GM21528 (cell line): ENCODE results near the gene PGBD2.
"Not testable (repeated sequence)": the region's sequence is repeated elsewhere in the genome, so short reads cannot be mapped to it uniquely, and the experiment has no call there.

Experiments used
- ATAC-seq: cut with Tn5 transposase; IDR thresholded peaks from one replicate; pipeline ENCODE4 v1.9.1; 2021; ENCODE audit warnings: mild to moderate bottlenecking, moderate library complexity; ENCODE audit not compliant: unreplicated experiment, low FRiP score

The PGBD2 gene

DNA sequence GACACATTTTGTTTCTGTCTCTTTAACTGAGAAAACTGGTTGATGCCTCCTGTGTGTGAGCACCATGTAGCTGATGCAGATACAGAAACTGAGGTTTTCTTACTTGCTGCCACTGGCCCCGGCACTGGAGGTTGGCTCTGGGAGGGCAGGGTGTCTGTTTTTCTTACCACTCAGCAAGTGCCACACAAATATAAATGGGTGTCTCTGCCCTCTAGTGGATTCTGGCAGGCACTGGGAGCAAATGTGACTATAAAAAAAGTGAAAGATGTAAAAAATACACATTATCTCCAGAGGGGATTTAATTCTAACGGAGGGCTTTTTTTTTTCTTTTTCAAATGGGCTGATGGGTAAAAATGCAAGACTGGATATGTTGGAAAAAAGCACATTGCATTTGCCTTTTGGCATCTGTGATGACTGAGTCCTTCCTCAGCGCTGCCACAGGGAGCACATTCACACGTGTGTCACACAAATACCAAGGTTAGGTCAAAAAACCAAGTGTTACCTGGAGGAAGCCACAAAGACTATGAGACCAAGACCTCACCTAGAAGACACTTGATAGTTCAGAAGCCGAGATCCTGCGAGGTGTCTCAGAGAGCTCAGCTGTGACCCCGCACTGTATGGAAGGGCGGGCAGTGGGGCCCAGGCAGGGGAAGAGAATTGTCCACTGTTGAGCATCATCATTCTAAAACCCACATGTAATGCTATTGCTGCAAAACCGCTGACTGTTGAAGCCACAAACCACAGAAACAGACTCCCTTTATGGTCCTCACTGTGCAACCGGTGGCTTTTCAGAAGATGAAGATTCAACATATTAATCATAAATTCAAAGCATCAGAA is 18.9 kb downstream of the PGBD2 start:
- peak; percentile 94 for ATAC-seq

DNA sequence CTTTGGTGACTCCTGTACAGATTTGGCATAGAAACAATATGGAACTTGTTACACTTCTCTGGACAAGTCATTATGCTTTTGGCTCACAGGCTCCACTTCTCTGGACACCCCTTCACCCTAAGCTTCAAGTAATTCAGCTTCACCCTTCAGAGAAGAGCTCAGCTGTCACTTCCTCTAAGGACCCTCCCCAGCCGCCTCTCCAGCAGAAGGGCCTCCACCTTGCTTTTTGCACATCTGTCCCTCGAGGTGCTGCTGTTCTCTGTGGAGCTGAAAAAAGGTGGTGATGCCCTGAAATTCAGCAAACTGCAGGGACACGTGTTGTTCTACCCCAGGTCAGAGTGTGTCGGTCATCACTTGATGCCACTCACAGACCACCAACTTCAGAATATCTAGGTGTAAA is 19.8 kb downstream of the PGBD2 start:
- ATAC-seq, result not testable (repeated sequence)

DNA sequence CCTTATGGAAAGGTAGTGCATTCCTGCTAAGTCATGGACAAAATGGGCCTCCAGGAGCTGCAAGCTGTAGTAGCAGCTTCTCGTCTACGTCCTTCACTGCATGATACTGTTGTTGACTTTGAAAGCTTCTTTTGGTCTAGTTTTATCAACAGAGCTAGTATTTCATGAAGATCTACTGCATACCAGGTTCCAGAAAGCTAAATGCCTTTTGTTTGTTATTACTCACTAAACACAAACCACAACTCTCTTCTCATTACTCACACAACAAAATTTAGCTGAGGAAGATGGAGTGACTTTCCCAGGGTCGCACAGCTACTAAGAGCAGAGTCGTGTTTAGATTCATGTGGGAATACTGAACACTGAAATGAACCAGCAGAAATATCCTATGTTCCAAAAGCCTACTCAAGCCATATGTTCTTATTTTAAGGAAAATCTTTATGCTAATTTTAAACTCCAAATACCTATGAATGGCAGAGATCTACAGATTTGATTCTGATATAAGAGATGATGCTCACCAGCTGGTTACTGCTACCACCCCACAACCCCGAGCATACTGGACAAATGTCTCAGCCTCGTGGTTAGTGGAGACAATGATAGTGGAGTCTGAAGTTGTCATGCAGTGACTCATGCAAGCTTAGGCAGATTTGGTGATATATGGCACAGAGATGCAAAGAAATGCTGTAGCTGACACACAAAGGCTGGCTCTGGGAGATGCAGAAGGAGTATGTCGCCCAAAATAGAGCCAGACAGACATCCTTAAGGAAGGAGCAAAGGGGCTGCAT is 20.6 kb downstream of the PGBD2 start:
- no peak for ATAC-seq

DNA sequence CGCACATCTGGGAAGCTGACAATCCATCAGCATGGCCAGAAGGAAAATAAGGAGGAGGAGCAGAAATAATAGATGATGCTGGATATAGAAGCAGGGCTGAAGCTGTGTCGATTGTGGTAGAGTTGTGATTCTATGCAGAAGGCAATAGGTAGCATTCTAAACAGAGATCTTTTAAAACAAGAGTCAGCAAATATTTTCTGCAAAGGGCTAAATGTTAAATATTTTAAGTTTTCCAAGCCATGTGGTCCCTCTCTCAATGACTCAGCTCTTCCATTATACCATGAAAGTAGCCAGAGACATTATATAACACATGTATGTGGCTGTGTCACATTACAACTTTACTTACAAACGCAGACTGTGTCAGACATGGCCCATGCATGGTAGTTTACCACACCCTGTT is 21.2 kb downstream of the PGBD2 start:
- ATAC-seq, result not testable (repeated sequence)

DNA sequence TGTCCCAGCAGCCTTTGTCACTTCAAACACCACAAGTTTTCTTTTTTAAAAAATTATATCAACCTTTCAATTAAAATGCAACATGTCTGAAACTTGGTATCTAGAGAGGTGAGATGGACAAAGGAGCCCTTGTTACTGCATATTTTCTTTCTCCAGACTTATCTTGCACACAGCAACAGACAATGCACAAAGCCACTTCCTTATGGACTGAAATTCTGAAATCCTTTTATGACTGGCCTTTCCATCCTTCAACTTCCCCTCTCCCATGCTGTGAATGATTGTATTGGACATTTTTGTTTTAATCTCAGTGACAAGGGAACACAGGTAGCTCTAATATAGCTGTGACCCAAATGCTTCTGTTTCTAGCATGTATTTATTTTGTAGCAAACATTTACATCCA is 22.1 kb downstream of the PGBD2 start:
- ATAC-seq, result not testable (repeated sequence)

- not testable (repeated sequence) for ATAC-seq
These were observed 24.0 kb downstream of the PGBD2 start for GRCh38 chr1:248930037-248930436.

DNA sequence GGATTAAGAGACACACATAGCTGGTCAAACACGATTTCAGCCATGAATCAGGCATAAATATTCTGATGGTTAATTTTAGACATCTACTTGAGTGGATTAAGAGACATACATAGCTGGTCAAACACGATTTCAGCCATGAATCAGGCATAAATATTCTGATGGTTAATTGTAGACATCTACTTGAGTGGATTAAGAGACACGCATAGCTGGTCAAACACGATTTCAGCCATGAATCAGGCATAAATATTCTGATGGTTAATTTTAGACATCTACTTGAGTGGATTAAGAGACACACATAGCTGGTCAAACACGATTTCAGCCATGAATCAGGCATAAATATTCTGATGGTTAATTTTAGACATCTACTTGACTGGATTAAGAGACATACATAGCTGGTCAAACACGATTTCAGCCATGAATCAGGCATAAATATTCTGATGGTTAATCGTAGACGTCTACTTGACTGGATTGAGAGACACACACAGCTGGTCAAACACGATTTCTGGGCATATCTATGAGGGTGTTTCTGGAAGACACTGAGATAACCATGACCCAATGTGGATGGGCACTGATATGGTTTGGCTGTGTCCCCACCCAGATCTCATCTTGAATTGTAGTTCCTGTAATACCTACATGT is 32.3 kb downstream of the PGBD2 start:
- ATAC-seq, result not testable (repeated sequence)

DNA sequence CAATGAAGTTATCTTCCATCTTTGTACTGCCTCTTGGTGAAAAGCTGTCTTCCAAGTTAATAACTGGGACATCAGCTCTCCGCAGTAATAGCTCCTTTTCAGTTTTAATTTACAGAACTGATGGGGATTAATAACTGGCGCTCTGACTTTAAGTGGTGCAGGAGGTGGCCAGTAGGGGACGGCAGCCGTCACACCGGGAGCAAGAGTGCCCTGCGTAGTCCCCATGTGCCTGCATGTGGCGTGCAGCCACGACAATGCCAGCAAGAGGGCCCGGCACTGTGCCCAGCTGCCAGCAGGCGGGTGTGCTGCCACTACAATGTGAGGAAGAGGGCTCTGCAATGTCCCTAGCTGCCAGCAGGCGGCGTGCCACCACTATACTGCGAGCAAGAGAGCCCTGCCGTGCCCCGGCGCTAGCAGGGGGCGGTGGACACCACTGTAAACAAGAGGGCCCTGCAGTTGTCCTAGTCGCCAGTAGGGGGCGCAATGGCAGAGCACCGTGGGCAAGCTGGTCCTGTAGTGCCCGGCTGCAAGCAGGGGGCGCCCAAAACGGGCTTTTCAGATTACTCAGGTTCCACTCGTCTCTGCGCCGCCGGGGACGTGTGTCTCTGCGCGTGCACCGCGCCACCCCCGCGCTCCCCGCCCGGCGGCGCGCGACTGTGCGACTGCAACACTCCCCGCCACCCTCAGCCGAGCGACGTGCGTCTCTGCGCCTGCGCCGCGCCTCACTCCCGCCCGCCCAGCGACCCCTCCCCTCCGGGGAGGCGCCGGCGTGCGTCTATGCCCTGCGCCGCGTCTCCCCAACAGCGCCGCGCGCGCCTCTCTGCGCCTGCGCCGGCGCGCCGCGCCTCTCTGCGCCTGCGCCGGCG is 38.3 kb downstream of the PGBD2 start:
- not testable (repeated sequence) for ATAC-seq

- not testable (repeated sequence) for ATAC-seq
These were observed 39.0 kb downstream of the PGBD2 start for GRCh38 chr1:248945000-248945423.

GRCh38 chr1:248945453-248945852 is 39.4 kb downstream of the PGBD2 start:
- ATAC-seq, result not testable (repeated sequence)

DNA sequence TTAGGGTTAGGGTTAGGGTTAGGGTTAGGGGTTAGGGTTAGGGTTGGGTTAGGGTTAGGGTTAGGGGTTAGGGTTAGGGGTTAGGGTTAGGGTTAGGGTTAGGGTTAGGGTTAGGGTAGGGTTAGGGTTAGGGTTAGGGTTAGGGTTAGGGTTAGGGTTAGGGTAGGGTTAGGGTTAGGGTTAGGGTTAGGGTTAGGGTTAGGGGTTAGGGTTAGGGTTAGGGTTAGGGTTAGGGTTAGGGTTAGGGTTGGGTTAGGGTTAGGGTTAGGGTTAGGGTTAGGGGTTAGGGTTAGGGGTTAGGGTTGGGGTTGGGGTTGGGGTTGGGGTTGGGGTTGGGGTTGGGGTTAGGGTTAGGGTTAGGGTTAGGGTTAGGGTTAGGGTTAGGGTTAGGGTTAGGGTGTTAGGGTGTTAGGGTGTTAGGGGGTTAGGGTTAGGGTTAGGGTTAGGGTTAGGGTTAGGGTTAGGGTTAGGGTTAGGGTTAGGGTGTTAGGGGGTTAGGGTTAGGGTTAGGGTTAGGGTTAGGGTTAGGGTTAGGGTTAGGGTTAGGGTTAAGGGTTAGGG is 39.9 kb downstream of the PGBD2 start:
- not testable (repeated sequence) for ATAC-seq
